ENCODE data around the gene HEATR5A.
"Not testable (repeated sequence)": the region's sequence is repeated elsewhere in the genome, so short reads cannot be mapped to it uniquely, and the experiment has no call there.

Gene HEATR5A

DNA sequence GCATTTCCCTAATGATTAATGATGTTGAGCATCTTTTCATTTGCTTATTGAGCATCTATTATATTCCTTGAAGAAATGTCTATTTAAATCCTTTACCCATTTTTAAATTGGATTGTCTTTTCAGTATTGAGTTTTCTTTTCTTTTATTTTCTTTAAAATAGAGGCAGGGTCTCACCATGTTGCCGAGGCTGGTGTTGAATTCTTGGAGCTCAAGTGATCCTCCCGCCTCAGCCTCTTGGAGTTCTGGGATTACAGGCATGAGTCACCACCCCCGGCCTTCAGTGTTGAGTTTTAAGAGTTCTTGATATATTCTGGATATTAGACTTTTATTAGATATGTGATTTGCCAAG, 139.5 kb downstream of the HEATR5A start:
- no peak for ATAC-seq
- Mint-ChIP-seq H3K4me3 (no peak overlapping the region), H3K27ac (no peak overlapping the region), H3K27me3 (no peaks in the 10 kb centered on the region), H3K36me3 (ENCODE audit: low read depth) (peaks cover 8% of the 10 kb centered on the region), H3K9me3 (peaks cover 11% of the 10 kb centered on the region), H3K4me1 (peaks cover 3% of the 10 kb centered on the region)
- no peak for DNase-seq

DNA sequence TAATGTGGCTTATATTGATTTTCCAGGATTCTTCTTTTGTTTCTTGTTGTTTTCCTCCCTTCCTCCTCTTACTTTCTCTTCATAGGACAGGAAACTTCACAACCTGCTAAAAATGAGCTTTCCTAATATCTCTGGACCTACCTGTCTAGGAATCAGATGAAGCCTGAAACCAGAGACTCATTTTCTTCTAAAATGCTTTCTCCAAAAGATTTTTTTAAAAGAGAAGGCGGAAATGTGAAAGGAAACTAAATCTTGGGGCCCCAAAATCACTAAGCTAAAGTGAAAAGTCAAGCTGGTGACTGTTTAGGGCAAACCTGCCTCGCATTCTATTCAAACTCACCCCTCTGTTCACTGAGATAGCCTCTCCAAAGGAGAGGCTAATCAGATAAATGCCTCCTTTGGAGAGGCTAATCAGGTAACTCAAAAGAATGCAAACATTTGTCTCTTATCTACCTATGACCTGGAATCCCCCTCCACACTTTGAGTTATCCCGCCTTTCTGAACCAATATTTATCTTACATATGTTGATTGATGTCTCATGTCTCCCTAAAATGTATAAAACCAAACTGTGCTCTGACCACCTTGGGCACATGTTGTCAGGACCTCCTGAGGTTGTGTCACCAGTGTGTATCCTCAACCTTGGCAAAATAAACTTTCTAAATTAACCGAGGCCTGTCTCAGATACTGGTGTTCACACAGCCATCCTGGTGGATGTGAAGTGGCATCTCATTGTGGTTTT, 140.0 kb downstream of the HEATR5A start:
- DNase-seq (no peak), ATAC-seq (no peak)
- Mint-ChIP-seq H3K9me3 (peaks cover 11% of the 10 kb centered on the region), H3K27me3 (no peaks in the 10 kb centered on the region), H3K4me1 (peaks cover 3% of the 10 kb centered on the region), H3K27ac (no peak overlapping the region), H3K36me3 (ENCODE audit: low read depth) (peaks cover 8% of the 10 kb centered on the region), H3K4me3 (no peak overlapping the region)

DNA sequence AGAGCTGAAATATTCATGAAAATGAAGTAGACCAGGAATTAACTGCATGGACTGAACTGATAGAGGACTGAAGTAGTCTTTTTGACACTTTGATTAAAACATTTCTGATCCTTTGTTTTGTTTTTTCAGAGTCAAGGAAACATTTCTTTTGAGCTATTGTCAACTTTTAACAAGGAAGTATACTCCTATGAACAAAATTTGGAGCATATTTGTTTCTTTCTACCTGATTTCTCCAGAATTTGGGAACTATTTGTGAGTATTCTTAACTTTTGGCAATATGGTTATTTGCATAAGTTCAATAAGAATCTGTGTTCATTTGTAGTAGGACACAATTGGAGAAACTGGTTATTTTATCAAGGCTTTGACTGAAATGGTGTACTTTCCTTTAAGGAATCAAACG, 141.5 kb downstream of the HEATR5A start:
- Mint-ChIP-seq H3K27ac (no peak overlapping the region), H3K4me3 (no peak overlapping the region), H3K9me3 (peaks cover 15% of the 10 kb centered on the region), H3K27me3 (no peaks in the 10 kb centered on the region), H3K36me3 (ENCODE audit: low read depth) (peaks cover 10% of the 10 kb centered on the region), H3K4me1 (peaks cover 7% of the 10 kb centered on the region)
- DNase-seq, result no peak
- no peak for ATAC-seq

DNA sequence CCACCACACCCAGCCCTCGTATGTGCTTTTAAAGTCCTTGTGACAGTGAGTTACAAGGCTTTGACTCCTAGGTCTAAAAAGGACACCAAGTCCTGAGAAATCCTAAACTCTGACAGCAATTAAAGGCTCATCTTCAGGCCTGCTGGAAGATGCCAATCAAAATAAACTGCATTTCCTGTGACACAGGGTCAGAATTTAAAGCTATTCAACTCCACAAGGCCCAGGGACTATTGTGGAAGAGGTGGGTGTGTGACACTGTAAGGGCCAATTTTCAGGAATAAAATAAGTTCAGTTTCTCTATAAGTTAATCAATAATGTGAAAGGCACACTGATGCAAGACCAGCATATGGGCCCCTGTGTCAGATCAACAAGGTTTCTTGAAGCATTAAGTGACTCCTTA, 143.3 kb downstream of the HEATR5A start:
- Mint-ChIP-seq H3K27me3 (no peaks in the 10 kb centered on the region), H3K4me1 (peaks cover 9% of the 10 kb centered on the region), H3K9me3 (peaks cover 15% of the 10 kb centered on the region), H3K36me3 (ENCODE audit: low read depth) (peaks cover 10% of the 10 kb centered on the region), H3K27ac (no peak overlapping the region), H3K4me3 (no peak overlapping the region)
- ATAC-seq (no peak), DNase-seq (no peak)

GRCh38 chr14:31276417-31276816, 143.9 kb downstream of the HEATR5A start:
- not testable (repeated sequence) for H3K27ac Mint-ChIP-seq, DNase-seq, H3K27me3 Mint-ChIP-seq, H3K4me1 Mint-ChIP-seq, H3K4me3 Mint-ChIP-seq, ATAC-seq
- peaks cover 15% of the 10 kb centered on the region for H3K9me3 Mint-ChIP-seq
- H3K36me3 Mint-ChIP-seq (ENCODE audit: low read depth), result peaks cover 10% of the 10 kb centered on the region

- peaks cover 9% of the 10 kb centered on the region for H3K4me1 Mint-ChIP-seq
- peaks cover 15% of the 10 kb centered on the region for H3K9me3 Mint-ChIP-seq
- H3K27me3 Mint-ChIP-seq, result no peaks in the 10 kb centered on the region
- H3K36me3 Mint-ChIP-seq (ENCODE audit: low read depth), result peaks cover 10% of the 10 kb centered on the region
- H3K27ac Mint-ChIP-seq, result no peak overlapping the region
- ATAC-seq (no peak), DNase-seq (no peak)
- no peak overlapping the region for H3K4me3 Mint-ChIP-seq
Measured at GRCh38 chr14:31275731-31276130, 144.6 kb downstream of the HEATR5A start.

DNA sequence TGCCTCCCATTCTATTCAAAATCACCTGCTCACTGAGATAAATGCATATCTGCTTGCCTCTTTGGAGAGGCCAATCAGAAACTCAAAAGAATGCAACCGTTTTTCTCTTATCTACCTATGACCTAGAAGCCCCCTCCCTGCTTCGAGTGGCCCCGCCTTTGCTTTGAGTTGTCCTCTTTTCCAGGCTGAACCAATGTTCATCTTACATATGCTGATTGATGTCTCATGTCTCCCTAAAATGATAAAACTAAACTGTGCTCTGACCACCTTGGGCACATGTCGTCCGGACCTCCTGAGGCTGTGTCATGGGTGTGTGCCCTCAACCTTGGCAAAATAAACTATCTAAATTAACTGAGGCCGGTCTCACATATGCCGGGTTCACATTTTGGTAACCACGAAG, 148.7 kb downstream of the HEATR5A start:
- DNase-seq, result no peak
- no peak for ATAC-seq
- peaks cover 12% of the 10 kb centered on the region for H3K9me3 Mint-ChIP-seq
- H3K27me3 Mint-ChIP-seq, result no peaks in the 10 kb centered on the region
- peaks cover 9% of the 10 kb centered on the region for H3K36me3 Mint-ChIP-seq (ENCODE audit: low read depth)
- H3K4me3 Mint-ChIP-seq, result no peak overlapping the region
- H3K4me1 Mint-ChIP-seq, result peaks cover 9% of the 10 kb centered on the region
- no peak overlapping the region for H3K27ac Mint-ChIP-seq

GRCh38 chr14:31270196-31270772, 150.1 kb downstream of the HEATR5A start:
- Mint-ChIP-seq H3K4me1 (peaks cover 9% of the 10 kb centered on the region), H3K9me3 (peaks cover 7% of the 10 kb centered on the region), H3K27me3 (no peaks in the 10 kb centered on the region), H3K27ac (no peak overlapping the region), H3K4me3 (no peak overlapping the region), H3K36me3 (ENCODE audit: low read depth) (peaks cover 4% of the 10 kb centered on the region)
- peak; percentile 25 for DNase-seq
- ATAC-seq, result no peak

- peaks cover 9% of the 10 kb centered on the region for H3K4me1 Mint-ChIP-seq
- H3K36me3 Mint-ChIP-seq (ENCODE audit: low read depth), result peaks cover 4% of the 10 kb centered on the region
- H3K9me3 Mint-ChIP-seq, result peaks cover 7% of the 10 kb centered on the region
- no peak for ATAC-seq
- H3K27me3 Mint-ChIP-seq, result no peaks in the 10 kb centered on the region
- H3K4me3 Mint-ChIP-seq, result no peak overlapping the region
- DNase-seq, result no peak
- H3K27ac Mint-ChIP-seq, result no peak overlapping the region
Measured at GRCh38 chr14:31269634-31270195, 150.6 kb downstream of the HEATR5A start.

GRCh38 chr14:31268216-31268615, 152.1 kb downstream of the HEATR5A start:
- no peak for ATAC-seq
- H3K9me3 Mint-ChIP-seq, result peaks cover 4% of the 10 kb centered on the region
- H3K36me3 Mint-ChIP-seq (ENCODE audit: low read depth), result peaks cover 2% of the 10 kb centered on the region

GRCh38 chr14:31266437-31267331, 153.7 kb downstream of the HEATR5A start:
- H3K4me1 Mint-ChIP-seq, result peaks cover 2% of the 10 kb centered on the region
- H3K36me3 Mint-ChIP-seq (ENCODE audit: low read depth), result peaks cover 2% of the 10 kb centered on the region
- H3K27ac Mint-ChIP-seq, result no peak overlapping the region
- no peaks in the 10 kb centered on the region for H3K27me3 Mint-ChIP-seq
- H3K4me3 Mint-ChIP-seq, result no peak overlapping the region
- H3K9me3 Mint-ChIP-seq, result peaks cover 4% of the 10 kb centered on the region
- DNase-seq (no peak), ATAC-seq (no peak)

More at GRCh38 chr14:31268216-31268615, 152.1 kb downstream of the HEATR5A start:
- H3K27me3 Mint-ChIP-seq, result no peaks in the 10 kb centered on the region
- H3K27ac Mint-ChIP-seq, result no peak overlapping the region
- no peak for DNase-seq
- peaks cover 3% of the 10 kb centered on the region for H3K4me1 Mint-ChIP-seq
- no peak overlapping the region for H3K4me3 Mint-ChIP-seq

- peaks cover 2% of the 10 kb centered on the region for H3K36me3 Mint-ChIP-seq (ENCODE audit: low read depth)
- ATAC-seq, result no peak
- H3K4me1 Mint-ChIP-seq, result peaks cover 2% of the 10 kb centered on the region
- no peak overlapping the region for H3K4me3 Mint-ChIP-seq
- H3K27ac Mint-ChIP-seq, result no peak overlapping the region
- no peak for DNase-seq
- peaks cover 4% of the 10 kb centered on the region for H3K9me3 Mint-ChIP-seq
- no peaks in the 10 kb centered on the region for H3K27me3 Mint-ChIP-seq
Measured at GRCh38 chr14:31265701-31266398, 154.5 kb downstream of the HEATR5A start.

GRCh38 chr14:31263485-31264133, 156.7 kb downstream of the HEATR5A start:
- Mint-ChIP-seq H3K27me3 (no peaks in the 10 kb centered on the region), H3K36me3 (ENCODE audit: low read depth) (no peaks in the 10 kb centered on the region), H3K9me3 (no peaks in the 10 kb centered on the region), H3K4me1 (peaks cover 2% of the 10 kb centered on the region), H3K4me3 (no peak overlapping the region), H3K27ac (no peak overlapping the region)
- no peak for DNase-seq
- no peak for ATAC-seq
